ENCODE data around the gene DCUN1D2. TPM values are rescaled to one million over a fixed set of nuclear protein-coding genes. Genes with fewer than 3 reads are reported as not detected.
"Not testable (repeated sequence)": the region's sequence is repeated elsewhere in the genome, so short reads cannot be mapped to it uniquely, and the experiment has no call there.

The DCUN1D2 gene
- total RNA-seq, 1 donor from 2014 or later, result 29.0 TPM

DNA sequence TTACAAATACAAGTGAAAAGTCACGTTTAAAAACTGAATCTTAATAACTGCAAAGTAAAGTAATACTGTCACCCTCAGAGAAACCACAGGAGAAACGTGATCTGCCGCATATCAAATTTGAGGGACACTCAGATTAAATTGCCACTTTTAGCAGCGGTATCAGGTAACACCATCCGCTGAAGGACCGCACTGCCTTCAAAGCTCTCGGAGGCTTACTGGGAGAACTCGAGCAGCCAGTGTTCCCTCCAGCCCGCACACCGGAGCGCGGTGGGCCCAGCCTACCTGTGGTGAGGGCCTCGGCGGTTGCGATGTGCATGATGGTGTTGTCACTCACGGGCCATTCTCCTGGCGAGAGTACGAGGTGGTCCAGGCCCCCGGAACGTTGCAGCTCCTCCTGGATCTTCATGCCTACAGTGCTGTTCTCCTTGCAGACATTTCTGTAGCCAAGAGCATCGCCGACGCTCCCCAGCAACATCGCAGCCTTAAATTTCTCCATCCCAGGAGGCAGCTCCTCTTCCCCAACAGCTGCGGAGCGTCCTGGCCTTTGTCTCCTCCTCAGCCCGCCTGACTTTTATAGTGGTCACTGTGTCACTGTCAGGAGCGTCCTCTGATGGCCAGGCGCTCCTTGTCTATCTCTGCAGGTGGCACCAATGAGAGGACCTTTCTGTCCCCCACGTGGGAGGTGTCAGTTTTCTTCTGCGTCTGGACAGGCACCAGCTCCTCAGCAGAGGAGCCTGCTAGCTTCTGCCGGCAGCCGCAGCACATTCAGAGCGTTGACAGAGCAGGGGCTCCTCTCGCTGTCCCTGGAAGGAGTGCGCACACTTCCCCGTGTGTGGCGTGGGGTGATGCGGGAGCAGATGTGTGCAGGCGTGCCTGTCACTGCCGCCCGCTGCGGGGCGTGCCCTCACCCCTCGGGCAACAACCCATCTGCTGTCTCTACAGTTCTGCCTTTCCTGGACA is 37.3 kb downstream of the DCUN1D2 start, which contains the start of gene ADPRHL1:
TSS of gene ADPRHL1 (minus strand) at position 547 of the 960 bp plus-strand sequence. CDS start at position 496, 51 bp downstream.
- Mint-ChIP-seq H3K27ac (ENCODE audit: unreplicated experiment) (no peak within 1 kb of the TSS), H3K36me3 (ENCODE audit: unreplicated experiment) (peaks cover 23% of the 10 kb centered on the region), H3K4me1 (ENCODE audit: unreplicated experiment) (peaks cover 6% of the 10 kb centered on the region), H3K4me3 (ENCODE audit: unreplicated experiment) (no peak within 1 kb of the TSS), H3K9me3 (ENCODE audit: unreplicated experiment) (no peaks in the 10 kb centered on the region), H3K27me3 (ENCODE audit: unreplicated experiment) (no peaks in the 10 kb centered on the region)
- DNase-seq (ENCODE audit: extremely low spot score, unreplicated experiment), result peak; percentile 82
- TF ChIP-seq, protein P1, sequence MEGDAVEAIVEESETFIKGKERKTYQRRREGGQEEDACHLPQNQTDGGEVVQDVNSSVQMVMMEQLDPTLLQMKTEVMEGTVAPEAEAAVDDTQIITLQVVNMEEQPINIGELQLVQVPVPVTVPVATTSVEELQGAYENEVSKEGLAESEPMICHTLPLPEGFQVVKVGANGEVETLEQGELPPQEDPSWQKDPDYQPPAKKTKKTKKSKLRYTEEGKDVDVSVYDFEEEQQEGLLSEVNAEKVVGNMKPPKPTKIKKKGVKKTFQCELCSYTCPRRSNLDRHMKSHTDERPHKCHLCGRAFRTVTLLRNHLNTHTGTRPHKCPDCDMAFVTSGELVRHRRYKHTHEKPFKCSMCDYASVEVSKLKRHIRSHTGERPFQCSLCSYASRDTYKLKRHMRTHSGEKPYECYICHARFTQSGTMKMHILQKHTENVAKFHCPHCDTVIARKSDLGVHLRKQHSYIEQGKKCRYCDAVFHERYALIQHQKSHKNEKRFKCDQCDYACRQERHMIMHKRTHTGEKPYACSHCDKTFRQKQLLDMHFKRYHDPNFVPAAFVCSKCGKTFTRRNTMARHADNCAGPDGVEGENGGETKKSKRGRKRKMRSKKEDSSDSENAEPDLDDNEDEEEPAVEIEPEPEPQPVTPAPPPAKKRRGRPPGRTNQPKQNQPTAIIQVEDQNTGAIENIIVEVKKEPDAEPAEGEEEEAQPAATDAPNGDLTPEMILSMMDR (IDR thresholded peaks at IDR 0.05), result no peak

DNA sequence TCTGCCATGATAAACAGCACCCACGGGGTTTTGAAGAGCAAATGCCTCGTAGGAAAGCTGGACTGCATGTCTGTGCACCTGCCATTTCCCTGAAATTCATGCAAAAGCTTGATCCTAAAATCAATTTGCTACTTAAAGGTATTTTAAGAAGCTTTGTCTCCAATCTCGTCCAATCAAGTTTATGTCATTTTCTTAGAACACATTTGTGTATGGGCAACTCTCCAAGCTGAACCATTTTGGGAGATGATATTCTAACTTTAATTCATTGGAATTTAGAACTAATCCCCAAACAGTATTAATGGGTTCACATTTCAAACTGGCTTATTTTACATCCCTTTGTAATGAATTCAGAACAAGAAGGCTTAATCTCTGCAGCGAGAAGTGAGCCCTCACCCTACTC is 38.0 kb downstream of the DCUN1D2 start:
- no peaks in the 10 kb centered on the region for H3K9me3 Mint-ChIP-seq (ENCODE audit: unreplicated experiment)
- no peaks in the 10 kb centered on the region for H3K27me3 Mint-ChIP-seq (ENCODE audit: unreplicated experiment)
- no peak overlapping the region for H3K27ac Mint-ChIP-seq (ENCODE audit: unreplicated experiment)
- H3K4me1 Mint-ChIP-seq (ENCODE audit: unreplicated experiment), result peaks cover 6% of the 10 kb centered on the region
- TF ChIP-seq, protein P1 (IDR thresholded peaks at IDR 0.05), result no peak
- no peak for DNase-seq (ENCODE audit: extremely low spot score, unreplicated experiment)
- H3K4me3 Mint-ChIP-seq (ENCODE audit: unreplicated experiment), result no peak overlapping the region
- H3K36me3 Mint-ChIP-seq (ENCODE audit: unreplicated experiment), result peaks cover 17% of the 10 kb centered on the region

DNA sequence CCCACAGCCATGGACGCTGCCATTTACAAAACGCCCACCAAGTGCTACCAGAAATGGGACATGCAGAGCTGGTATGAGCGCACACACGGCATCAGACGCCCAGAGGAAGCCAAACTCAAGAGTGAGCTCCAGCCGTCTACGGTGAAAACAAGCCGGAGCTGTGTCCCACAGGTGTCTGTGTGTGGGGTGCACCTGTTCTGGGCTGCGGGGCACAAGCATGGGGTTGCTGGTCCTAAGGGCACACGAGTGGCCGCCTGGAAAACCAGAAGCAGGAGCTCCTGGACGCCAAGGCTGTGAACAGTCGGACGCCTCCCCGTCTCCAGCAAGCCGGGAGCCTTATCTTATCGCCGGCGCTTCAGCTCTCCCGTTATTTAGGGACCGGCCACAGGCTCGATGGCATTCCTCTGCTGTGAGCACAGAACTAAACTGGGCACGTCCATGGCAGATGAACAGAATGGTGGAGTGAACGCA is 38.5 kb downstream of the DCUN1D2 start:
- Mint-ChIP-seq H3K4me3 (ENCODE audit: unreplicated experiment) (no peak overlapping the region), H3K9me3 (ENCODE audit: unreplicated experiment) (no peaks in the 10 kb centered on the region), H3K36me3 (ENCODE audit: unreplicated experiment) (peaks cover 14% of the 10 kb centered on the region), H3K27ac (ENCODE audit: unreplicated experiment) (no peak overlapping the region), H3K27me3 (ENCODE audit: unreplicated experiment) (no peaks in the 10 kb centered on the region), H3K4me1 (ENCODE audit: unreplicated experiment) (peaks cover 6% of the 10 kb centered on the region)
- TF ChIP-seq, protein P1 (IDR thresholded peaks at IDR 0.05), result no peak
- no peak for DNase-seq (ENCODE audit: extremely low spot score, unreplicated experiment)

DNA sequence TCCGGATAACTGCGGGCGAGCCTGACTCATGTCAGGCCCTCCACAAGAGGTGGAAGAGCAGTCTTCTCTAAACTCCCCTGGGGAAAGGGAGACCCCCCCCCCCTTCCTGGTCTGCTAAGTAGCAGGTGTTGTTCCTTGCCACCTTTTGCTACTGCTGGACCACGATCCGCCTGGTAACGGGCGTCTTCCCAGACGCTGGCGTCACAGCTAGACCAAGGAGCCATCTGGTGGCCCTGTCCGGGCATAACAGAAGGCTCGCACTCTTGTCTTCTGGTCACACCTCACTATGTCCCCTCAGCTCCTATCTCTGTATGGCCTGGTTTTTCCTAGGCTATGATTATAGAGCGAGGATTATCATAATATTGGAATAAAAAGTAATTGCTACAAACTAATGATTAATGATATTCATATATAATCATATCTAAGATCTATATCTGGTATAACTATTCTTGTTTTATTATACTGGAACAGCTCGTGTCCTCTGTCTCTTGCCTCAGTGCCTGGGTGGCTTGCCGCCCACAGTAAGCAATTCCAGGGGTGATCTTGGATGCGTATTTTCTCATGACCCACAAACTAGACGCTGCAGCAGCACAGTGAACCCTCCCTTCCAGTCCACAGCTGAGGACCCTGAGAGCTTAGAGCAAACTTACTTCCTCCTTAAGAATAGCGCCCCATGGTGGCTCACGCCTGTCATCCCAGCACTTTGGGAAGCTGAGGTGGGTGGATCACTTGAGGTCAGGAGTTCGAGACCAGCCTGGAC is 39.5 kb downstream of the DCUN1D2 start:
- not testable (repeated sequence) for H3K9me3 Mint-ChIP-seq (ENCODE audit: unreplicated experiment); H3K27me3 Mint-ChIP-seq (ENCODE audit: unreplicated experiment); H3K4me1 Mint-ChIP-seq (ENCODE audit: unreplicated experiment); H3K27ac Mint-ChIP-seq (ENCODE audit: unreplicated experiment); H3K4me3 Mint-ChIP-seq (ENCODE audit: unreplicated experiment); DNase-seq (ENCODE audit: extremely low spot score, unreplicated experiment)
- peaks cover 13% of the 10 kb centered on the region for H3K36me3 Mint-ChIP-seq (ENCODE audit: unreplicated experiment)
- TF ChIP-seq, protein P1 (IDR thresholded peaks at IDR 0.05), result peak; percentile 57

DNA sequence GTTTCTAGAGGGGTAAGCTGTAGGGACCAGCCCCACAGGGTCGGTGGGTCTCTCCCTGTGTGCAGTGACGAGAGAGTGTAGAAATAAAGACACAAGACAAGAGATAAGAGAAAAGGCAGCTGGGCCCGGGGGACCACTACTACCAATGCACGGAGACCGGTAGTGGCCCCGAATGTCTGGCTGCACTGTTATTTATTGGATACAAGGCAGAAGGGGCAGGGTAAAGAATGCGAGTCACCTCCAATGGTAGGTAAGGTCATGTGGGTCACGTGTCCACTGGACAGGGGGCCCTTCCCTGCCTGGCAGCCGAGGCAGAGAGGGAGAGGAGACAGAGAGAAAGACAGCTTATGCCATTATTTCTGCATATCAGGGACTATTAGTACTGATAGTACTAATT is 40.2 kb downstream of the DCUN1D2 start:
- not testable (repeated sequence) for H3K4me3 Mint-ChIP-seq (ENCODE audit: unreplicated experiment); H3K9me3 Mint-ChIP-seq (ENCODE audit: unreplicated experiment); DNase-seq (ENCODE audit: extremely low spot score, unreplicated experiment); H3K27ac Mint-ChIP-seq (ENCODE audit: unreplicated experiment); H3K27me3 Mint-ChIP-seq (ENCODE audit: unreplicated experiment); H3K36me3 Mint-ChIP-seq (ENCODE audit: unreplicated experiment); H3K4me1 Mint-ChIP-seq (ENCODE audit: unreplicated experiment)

Measured in osteocyte (in vitro differentiated cells).